ENCODE data around the gene SNAPIN.
A peak's percentile ranks its signal among the peaks of the same experiment; 100 is the strongest.

The SNAPIN gene

GRCh38 chr1:153659175-153659534, 652 bp downstream of the SNAPIN start:
- DNase-seq (ENCODE audit: low spot score) = no peak
- H3K27ac ChIP-seq (ENCODE audit: poor library complexity, severe bottlenecking) = peak overlapping the region; percentile 55

GRCh38 chr1:153659656-153660055, 1.2 kb downstream of the SNAPIN start:
- no peaks in the 10 kb centered on the region for H3K4me1 ChIP-seq (ENCODE audit: insufficient read depth, poor library complexity, severe bottlenecking)
- H3K27me3 ChIP-seq (ENCODE audit: insufficient read depth, poor library complexity, severe bottlenecking) = no peaks in the 10 kb centered on the region
- no peaks in the 10 kb centered on the region for H3K9me3 ChIP-seq (ENCODE audit: severe bottlenecking)
- ATAC-seq (ENCODE audit: low read depth) (no peak), DNase-seq (ENCODE audit: low spot score) (no peak)
- no peak overlapping the region for H3K4me3 ChIP-seq (ENCODE audit: severe bottlenecking)
- peaks cover 52% of the 10 kb centered on the region for H3K36me3 ChIP-seq (ENCODE audit: low read depth)
- no peak for TF ChIP-seq CTCF (IDR thresholded peaks at IDR 0.05; ENCODE audit: poor library complexity, severe bottlenecking)
- peak overlapping the region; percentile 55 for H3K27ac ChIP-seq (ENCODE audit: poor library complexity, severe bottlenecking)

More at GRCh38 chr1:153659175-153659534, 652 bp downstream of the SNAPIN start:
- TF ChIP-seq CTCF (IDR thresholded peaks at IDR 0.05; ENCODE audit: poor library complexity, severe bottlenecking) = no peak
- Histone ChIP-seq H3K9me3 (ENCODE audit: severe bottlenecking) (no peaks in the 10 kb centered on the region), H3K27me3 (ENCODE audit: insufficient read depth, poor library complexity, severe bottlenecking) (no peaks in the 10 kb centered on the region), H3K4me3 (ENCODE audit: severe bottlenecking) (peak overlapping the region; percentile 83), H3K36me3 (ENCODE audit: low read depth) (peaks cover 47% of the 10 kb centered on the region), H3K4me1 (ENCODE audit: insufficient read depth, poor library complexity, severe bottlenecking) (no peaks in the 10 kb centered on the region)
- no peak for ATAC-seq (ENCODE audit: low read depth)

DNA sequence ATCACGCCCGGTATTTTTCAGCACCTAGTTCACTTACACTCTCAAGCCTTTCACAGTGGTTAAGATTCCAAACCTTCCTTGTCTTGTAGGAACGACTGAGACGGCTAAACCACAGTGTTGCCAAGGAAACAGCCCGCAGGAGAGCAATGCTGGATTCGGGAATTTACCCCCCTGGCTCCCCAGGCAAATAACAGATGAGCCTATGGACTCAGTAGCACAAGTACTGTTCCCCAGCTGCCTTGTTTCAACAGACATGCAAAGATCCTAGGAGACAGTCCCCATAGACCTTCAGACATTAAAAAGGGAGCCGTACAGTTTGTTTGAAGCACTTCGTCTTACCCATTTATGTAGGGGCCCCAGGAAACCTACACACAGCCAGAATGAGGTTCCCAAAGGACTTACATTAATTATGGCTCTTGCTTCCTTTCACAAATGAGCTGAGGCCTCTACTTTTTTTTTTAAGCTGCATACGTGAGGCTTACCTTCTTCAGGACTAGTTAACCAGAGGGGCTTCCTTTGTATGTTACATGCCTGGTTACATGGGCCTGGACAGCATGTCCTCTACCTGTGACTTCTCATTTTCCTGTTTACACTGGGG, 2.7 kb downstream of the SNAPIN start:
- H3K4me3 ChIP-seq (ENCODE audit: severe bottlenecking) = no peak overlapping the region
- no peak for DNase-seq (ENCODE audit: low spot score)
- H3K27me3 ChIP-seq (ENCODE audit: insufficient read depth, poor library complexity, severe bottlenecking) = no peaks in the 10 kb centered on the region
- H3K36me3 ChIP-seq (ENCODE audit: low read depth) = peaks cover 67% of the 10 kb centered on the region
- no peaks in the 10 kb centered on the region for H3K9me3 ChIP-seq (ENCODE audit: severe bottlenecking)
- ATAC-seq (ENCODE audit: low read depth) = no peak
- no peak for TF ChIP-seq CTCF (IDR thresholded peaks at IDR 0.05; ENCODE audit: poor library complexity, severe bottlenecking)
- no peak overlapping the region for H3K27ac ChIP-seq (ENCODE audit: poor library complexity, severe bottlenecking)
- H3K4me1 ChIP-seq (ENCODE audit: insufficient read depth, poor library complexity, severe bottlenecking) = no peaks in the 10 kb centered on the region

GRCh38 chr1:153662269-153662668, 3.8 kb downstream of the SNAPIN start:
- no peaks in the 10 kb centered on the region for H3K9me3 ChIP-seq (ENCODE audit: severe bottlenecking)
- H3K4me3 ChIP-seq (ENCODE audit: severe bottlenecking) = no peak overlapping the region
- ATAC-seq (ENCODE audit: low read depth) (no peak), DNase-seq (ENCODE audit: low spot score) (no peak)
- H3K4me1 ChIP-seq (ENCODE audit: insufficient read depth, poor library complexity, severe bottlenecking) = no peaks in the 10 kb centered on the region
- TF ChIP-seq CTCF (IDR thresholded peaks at IDR 0.05; ENCODE audit: poor library complexity, severe bottlenecking) = no peak
- H3K27ac ChIP-seq (ENCODE audit: poor library complexity, severe bottlenecking) = no peak overlapping the region
- H3K27me3 ChIP-seq (ENCODE audit: insufficient read depth, poor library complexity, severe bottlenecking) = no peaks in the 10 kb centered on the region
- peaks cover 78% of the 10 kb centered on the region for H3K36me3 ChIP-seq (ENCODE audit: low read depth)

DNA sequence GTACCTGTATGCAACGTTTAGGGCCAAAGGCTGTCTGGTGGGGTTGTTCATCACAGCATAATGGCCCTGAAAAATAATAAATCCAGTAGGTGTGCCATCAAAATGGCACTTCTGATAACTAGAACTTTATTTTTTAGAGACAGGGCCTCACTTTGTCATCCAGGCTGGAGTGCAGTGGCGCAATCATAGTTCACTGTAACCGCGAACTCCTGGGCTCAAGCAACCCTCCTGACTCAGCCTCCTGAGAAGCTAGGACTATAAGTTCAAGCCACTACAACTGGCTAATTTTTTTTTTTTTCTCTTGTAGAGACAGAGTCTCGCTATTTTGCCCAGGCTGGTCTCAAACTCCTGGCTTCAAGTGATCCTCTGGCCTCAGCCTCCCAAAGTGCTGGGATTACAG, 4.7 kb downstream of the SNAPIN start:
- ATAC-seq (ENCODE audit: low read depth) (no peak), DNase-seq (ENCODE audit: low spot score) (no peak)
- no peak overlapping the region for H3K27ac ChIP-seq (ENCODE audit: poor library complexity, severe bottlenecking)
- no peaks in the 10 kb centered on the region for H3K4me1 ChIP-seq (ENCODE audit: insufficient read depth, poor library complexity, severe bottlenecking)
- no peaks in the 10 kb centered on the region for H3K27me3 ChIP-seq (ENCODE audit: insufficient read depth, poor library complexity, severe bottlenecking)
- peaks cover 87% of the 10 kb centered on the region for H3K36me3 ChIP-seq (ENCODE audit: low read depth)
- H3K4me3 ChIP-seq (ENCODE audit: severe bottlenecking) = no peak overlapping the region
- TF ChIP-seq CTCF (IDR thresholded peaks at IDR 0.05; ENCODE audit: poor library complexity, severe bottlenecking) = no peak
- no peaks in the 10 kb centered on the region for H3K9me3 ChIP-seq (ENCODE audit: severe bottlenecking)

Measured in RWPE2 (cell line).